SH-SY5Y (cell line): ENCODE measurements around the gene UQCC2.

Experiments used
- GATA2 ChIP-seq: IDR thresholded peaks from 2 replicates; pipeline ENCODE4 v1.6.1; 2011; ENCODE audit warnings: mild to moderate bottlenecking, low read depth, low read length
- GATA3 ChIP-seq: IDR thresholded peaks from 2 replicates; pipeline ENCODE4 v1.6.1; 2011; ENCODE audit warnings: low read depth, mild to moderate bottlenecking, low read length, moderate library complexity

The UQCC2 gene

GRCh38 chr6:33710296-33711121 lies 991 bp downstream of the UQCC2 start:
- no peak for TF ChIP-seq GATA2
- TF ChIP-seq GATA3, result no peak

GRCh38 chr6:33709605-33710295 lies 1.8 kb downstream of the UQCC2 start:
- TF ChIP-seq GATA2 (no peak), GATA3 (no peak)

GRCh38 chr6:33708516-33709204 lies 2.8 kb downstream of the UQCC2 start:
- TF ChIP-seq GATA2, result no peak

- TF ChIP-seq GATA3 (no peak), GATA2 (no peak)
Observed at GRCh38 chr6:33707771-33708170, 3.7 kb downstream of the UQCC2 start.

GRCh38 chr6:33705955-33706725 lies 5.4 kb downstream of the UQCC2 start:
- TF ChIP-seq GATA3, result no peak
- TF ChIP-seq GATA2, result no peak

GRCh38 chr6:33705268-33705885 lies 6.1 kb downstream of the UQCC2 start:
- TF ChIP-seq GATA2, result no peak
- TF ChIP-seq GATA3, result no peak

GRCh38 chr6:33704215-33705066 lies 7.1 kb downstream of the UQCC2 start:
- TF ChIP-seq GATA2, result no peak
- no peak for TF ChIP-seq GATA3

- TF ChIP-seq GATA2, result no peak
Observed at GRCh38 chr6:33702345-33702977, 9.0 kb downstream of the UQCC2 start.

- no peak for TF ChIP-seq GATA2
- TF ChIP-seq GATA3, result no peak
Observed at GRCh38 chr6:33700391-33701050, 11.0 kb downstream of the UQCC2 start.

- no peak for TF ChIP-seq GATA2
- no peak for TF ChIP-seq GATA3
Observed at GRCh38 chr6:33699739-33700138, 11.8 kb downstream of the UQCC2 start.

- no peak for TF ChIP-seq GATA3
- no peak for TF ChIP-seq GATA2
Observed at GRCh38 chr6:33699131-33699530, 12.4 kb downstream of the UQCC2 start.

- TF ChIP-seq GATA3 (no peak), GATA2 (no peak)
Observed at GRCh38 chr6:33698494-33698893, 13.0 kb downstream of the UQCC2 start.
